Bronchial epithelial cell (primary cell): ENCODE results near the gene NR2F2. TPM values are rescaled to one million over a fixed set of nuclear protein-coding genes. Genes with fewer than 3 reads are reported as not detected.

Experiments used
- DNase-seq: peaks from one replicate; pipeline ENCODE4 v3.0.0-alpha.2; 2010; ENCODE audit warnings: low read depth
- FAIRE-seq: peaks from 2 replicates; lab custom pipeline; 2011; peaks lifted over from hg19 to GRCh38; lab: Jason Lieb, UNC
- H3K27me3 ChIP-seq: 2 replicates; pipeline ENCODE4 v1.5.1; 2011; ENCODE audit warnings: low read length; ENCODE audit not compliant: control insufficient read depth, insufficient read depth
- H3K36me3 ChIP-seq: 2 replicates; pipeline ENCODE4 v1.5.1; 2011; ENCODE audit warnings: low read length; ENCODE audit not compliant: control insufficient read depth, insufficient read depth
- H3K4me3 ChIP-seq: 2 replicates; pipeline ENCODE4 v1.5.1; 2011; ENCODE audit warnings: mild to moderate bottlenecking, low read depth, low read length, control low read depth
- total RNA-seq: library from RNA; depleted of rRNA; stranded (reverse); fragments of >200 nt; gene quantifications from 2 replicates; pipeline ENCODE4 v1.2.1, GENCODE V29; 2014
- TF ChIP-seq, protein P1 (sequence below): IDR thresholded peaks from 2 replicates; pipeline ENCODE4 v1.5.1; 2011; ENCODE audit warnings: mild to moderate bottlenecking, moderate library complexity, low read length, control low read depth, inconsistent platforms; ENCODE audit not compliant: insufficient read depth, severe bottlenecking

NR2F2 gene
- total RNA-seq, 1 donor from 2014 or later, result 1.6 TPM

DNA sequence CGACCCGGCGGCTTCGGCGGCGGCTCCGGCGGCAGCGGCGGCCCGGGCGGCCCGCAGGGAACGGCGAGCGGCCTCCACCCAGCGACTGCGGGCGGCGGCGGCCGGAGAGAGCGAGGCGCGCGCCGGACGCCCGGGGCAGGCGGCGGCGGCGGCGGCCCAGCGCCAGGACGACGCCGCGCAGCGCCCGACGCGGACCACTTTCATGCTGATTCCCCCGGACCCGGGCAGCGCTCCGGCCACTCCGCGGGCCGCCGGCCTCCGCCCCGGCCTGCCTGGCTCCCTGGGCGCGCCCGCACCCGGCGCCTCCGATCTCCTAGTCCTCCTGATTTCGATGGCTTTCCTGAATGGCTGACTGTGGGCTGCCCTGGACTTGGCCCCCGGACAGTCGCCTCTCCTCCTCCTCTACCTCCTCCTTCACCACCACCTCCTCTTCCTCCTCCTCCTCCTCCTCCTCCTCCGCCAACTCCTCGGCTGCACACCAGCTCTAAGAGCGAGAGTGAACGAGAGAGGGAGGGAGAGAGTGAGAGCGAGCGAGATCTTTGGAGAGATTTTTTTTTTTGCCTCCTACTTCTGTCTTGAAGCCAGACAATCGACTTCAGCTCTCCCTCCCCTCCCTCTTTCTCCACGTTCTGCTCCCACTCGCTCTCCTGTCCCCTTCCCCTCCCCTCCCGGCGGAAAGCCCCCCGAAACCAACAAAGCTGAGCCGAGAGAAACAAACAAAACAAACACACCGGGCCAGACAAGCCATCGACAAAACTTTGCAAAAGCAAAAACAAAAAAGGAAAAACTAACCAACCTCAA is 844 bp downstream of the NR2F2 start:
- DNase-seq (no peak), FAIRE-seq (no peak)
- TF ChIP-seq, protein P1, sequence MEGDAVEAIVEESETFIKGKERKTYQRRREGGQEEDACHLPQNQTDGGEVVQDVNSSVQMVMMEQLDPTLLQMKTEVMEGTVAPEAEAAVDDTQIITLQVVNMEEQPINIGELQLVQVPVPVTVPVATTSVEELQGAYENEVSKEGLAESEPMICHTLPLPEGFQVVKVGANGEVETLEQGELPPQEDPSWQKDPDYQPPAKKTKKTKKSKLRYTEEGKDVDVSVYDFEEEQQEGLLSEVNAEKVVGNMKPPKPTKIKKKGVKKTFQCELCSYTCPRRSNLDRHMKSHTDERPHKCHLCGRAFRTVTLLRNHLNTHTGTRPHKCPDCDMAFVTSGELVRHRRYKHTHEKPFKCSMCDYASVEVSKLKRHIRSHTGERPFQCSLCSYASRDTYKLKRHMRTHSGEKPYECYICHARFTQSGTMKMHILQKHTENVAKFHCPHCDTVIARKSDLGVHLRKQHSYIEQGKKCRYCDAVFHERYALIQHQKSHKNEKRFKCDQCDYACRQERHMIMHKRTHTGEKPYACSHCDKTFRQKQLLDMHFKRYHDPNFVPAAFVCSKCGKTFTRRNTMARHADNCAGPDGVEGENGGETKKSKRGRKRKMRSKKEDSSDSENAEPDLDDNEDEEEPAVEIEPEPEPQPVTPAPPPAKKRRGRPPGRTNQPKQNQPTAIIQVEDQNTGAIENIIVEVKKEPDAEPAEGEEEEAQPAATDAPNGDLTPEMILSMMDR, result no peak
- Histone ChIP-seq H3K36me3 (peaks cover 7% of the 10 kb centered on the region), H3K27me3 (no peaks in the 10 kb centered on the region), H3K4me3 (peak overlapping the region; percentile 71)

DNA sequence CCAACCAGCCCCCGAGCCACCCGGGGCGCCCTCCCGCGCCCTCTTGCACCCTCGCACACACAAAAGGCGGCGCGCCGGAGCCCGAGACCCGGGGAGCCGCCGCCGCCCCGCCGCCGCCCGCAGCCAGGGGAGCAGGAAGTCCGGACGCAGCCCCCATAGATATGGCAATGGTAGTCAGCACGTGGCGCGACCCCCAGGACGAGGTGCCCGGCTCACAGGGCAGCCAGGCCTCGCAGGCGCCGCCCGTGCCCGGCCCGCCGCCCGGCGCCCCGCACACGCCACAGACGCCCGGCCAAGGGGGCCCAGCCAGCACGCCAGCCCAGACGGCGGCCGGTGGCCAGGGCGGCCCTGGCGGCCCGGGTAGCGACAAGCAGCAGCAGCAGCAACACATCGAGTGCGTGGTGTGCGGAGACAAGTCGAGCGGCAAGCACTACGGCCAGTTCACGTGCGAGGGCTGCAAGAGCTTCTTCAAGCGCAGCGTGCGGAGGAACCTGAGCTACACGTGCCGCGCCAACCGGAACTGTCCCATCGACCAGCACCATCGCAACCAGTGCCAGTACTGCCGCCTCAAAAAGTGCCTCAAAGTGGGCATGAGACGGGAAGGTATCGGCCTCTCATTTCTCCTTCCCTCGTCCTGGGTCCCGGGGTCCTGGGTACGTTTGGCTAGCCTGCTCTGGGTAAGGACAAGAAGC is 1.6 kb downstream of the NR2F2 start:
- peak overlapping the region; percentile 71 for H3K4me3 ChIP-seq
- no peaks in the 10 kb centered on the region for H3K27me3 ChIP-seq
- H3K36me3 ChIP-seq, result peaks cover 7% of the 10 kb centered on the region
- FAIRE-seq (no peak), DNase-seq (no peak)
- TF ChIP-seq, protein P1, result no peak

DNA sequence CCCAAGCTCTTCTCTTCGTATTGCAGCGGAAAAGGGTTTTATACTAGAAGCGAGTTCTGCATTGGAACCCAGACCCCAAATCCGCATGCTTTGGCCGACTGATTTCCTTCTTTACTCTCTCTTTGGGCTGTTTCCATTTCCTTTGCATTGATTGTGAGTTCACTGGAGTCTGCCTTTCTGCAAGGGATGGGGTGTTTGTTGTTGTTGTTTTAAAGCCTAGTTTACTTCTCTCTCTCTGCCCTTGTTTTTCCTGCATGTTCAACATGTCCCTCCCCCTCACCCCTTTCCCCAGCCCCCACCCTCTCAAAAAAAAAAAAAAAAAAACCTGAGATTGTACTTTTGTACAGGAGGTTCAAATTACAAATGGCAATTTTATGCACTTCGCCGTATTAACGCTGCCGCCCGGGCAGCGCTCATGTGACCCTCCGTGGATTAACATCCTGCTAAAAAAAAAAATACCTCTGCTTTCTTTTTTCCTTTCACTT is 2.2 kb downstream of the NR2F2 start:
- DNase-seq (no peak), FAIRE-seq (no peak)
- Histone ChIP-seq H3K36me3 (peaks cover 7% of the 10 kb centered on the region), H3K27me3 (no peaks in the 10 kb centered on the region), H3K4me3 (peak overlapping the region; percentile 71)
- TF ChIP-seq, protein P1, result no peak

DNA sequence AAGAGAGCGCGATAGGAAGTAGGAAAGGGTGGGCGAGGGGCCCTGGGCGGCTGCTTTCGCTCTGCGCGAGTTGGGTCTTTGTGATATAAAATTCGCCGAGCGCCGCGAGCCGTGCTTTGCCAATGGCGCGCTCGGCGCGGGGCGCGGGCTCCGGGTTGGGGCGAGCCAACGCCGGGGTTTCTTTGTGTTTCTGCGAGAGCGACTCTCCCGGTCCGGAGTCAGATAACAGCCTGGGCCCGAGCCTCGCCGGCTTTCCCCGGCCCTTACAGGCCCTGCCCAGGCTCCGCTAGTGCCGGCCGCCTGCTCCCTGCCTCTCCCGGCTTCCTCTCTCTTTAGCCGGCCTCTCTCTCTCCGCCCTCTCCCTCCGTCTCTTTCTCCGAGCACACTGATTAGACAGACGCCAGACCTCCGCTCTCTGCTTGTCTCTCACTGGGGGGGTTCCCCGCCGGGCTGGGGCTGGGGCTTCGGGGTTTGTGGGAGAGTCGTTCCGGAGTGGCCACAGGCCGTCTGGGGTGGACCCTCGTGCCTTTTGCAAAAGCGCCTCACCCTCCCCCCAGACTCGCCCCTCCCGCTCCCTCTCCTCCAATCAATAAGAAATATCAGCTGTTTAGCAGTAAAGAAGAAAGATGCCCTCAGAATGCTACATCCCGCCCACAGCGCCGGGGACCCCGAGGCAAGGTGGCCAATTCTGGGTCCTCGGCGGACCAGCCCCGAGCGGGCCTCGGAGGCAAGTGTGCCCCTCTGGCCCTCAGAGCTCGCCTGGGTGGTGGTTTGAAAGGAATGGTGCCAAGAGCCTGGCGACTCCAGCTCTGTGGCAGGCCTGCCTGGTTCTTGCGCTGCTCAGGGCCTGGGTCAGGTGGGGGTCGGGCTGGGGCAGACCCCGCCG is 2.9 kb downstream of the NR2F2 start:
- Histone ChIP-seq H3K4me3 (peak overlapping the region; percentile 71), H3K36me3 (peaks cover 7% of the 10 kb centered on the region), H3K27me3 (no peaks in the 10 kb centered on the region)
- FAIRE-seq (no peak), DNase-seq (no peak)
- TF ChIP-seq, protein P1, result no peak

DNA sequence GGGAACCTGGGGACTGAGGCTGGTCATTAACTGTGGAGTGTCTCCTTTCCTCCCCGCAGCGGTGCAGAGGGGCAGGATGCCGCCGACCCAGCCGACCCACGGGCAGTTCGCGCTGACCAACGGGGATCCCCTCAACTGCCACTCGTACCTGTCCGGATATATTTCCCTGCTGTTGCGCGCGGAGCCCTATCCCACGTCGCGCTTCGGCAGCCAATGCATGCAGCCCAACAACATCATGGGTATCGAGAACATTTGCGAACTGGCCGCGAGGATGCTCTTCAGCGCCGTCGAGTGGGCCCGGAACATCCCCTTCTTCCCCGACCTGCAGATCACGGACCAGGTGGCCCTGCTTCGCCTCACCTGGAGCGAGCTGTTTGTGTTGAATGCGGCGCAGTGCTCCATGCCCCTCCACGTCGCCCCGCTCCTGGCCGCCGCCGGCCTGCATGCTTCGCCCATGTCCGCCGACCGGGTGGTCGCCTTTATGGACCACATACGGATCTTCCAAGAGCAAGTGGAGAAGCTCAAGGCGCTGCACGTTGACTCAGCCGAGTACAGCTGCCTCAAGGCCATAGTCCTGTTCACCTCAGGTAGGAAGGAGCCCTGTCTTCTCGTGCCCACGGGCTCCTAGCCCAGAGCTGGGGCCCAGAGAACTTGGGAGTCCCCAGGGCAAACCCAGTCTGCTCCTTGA is 3.7 kb downstream of the NR2F2 start:
- TF ChIP-seq, protein P1, result no peak
- Histone ChIP-seq H3K4me3 (peak overlapping the region; percentile 71), H3K27me3 (no peaks in the 10 kb centered on the region), H3K36me3 (peaks cover 7% of the 10 kb centered on the region)
- no peak for DNase-seq
- FAIRE-seq, result no peak
